GM18873 (cell line): Measurements from ENCODE around the gene SIRT3.

Source experiments
- ATAC-seq: cut with Tn5 transposase; IDR thresholded peaks from one replicate; pipeline ENCODE4 v1.9.1; 2021; ENCODE audit warnings: mild to moderate bottlenecking, moderate library complexity, moderate number of reproducible peaks; ENCODE audit not compliant: unreplicated experiment, low FRiP score

The SIRT3 gene

GRCh38 chr11:235997-236773 is at the start of gene SIRT3:
Gene SIRT3, minus strand, starts transcription at chr11:236342. Its CDS starts 14 bp downstream, at chr11:236328.
- ATAC-seq = peak; percentile 57

GRCh38 chr11:285894-286220 is 49.7 kb upstream of the SIRT3 start:
- no peak for ATAC-seq

- no peak for ATAC-seq
These were observed 49.1 kb upstream of the SIRT3 start for GRCh38 chr11:285021-285893.

- ATAC-seq = no peak
These were observed 48.2 kb upstream of the SIRT3 start for GRCh38 chr11:284105-285020.

- ATAC-seq = no peak
These were observed 47.4 kb upstream of the SIRT3 start for GRCh38 chr11:283405-284104.

GRCh38 chr11:282630-283360 is 46.7 kb upstream of the SIRT3 start:
- no peak for ATAC-seq

- ATAC-seq = no peak
These were observed 46.0 kb upstream of the SIRT3 start for GRCh38 chr11:282171-282570.

- no peak for ATAC-seq
These were observed 45.5 kb upstream of the SIRT3 start for GRCh38 chr11:281486-282161.

GRCh38 chr11:280706-281485 is 44.8 kb upstream of the SIRT3 start:
- no peak for ATAC-seq

- ATAC-seq = no peak
These were observed 44.0 kb upstream of the SIRT3 start for GRCh38 chr11:279966-280705.

GRCh38 chr11:279040-279965 is 43.2 kb upstream of the SIRT3 start:
- no peak for ATAC-seq

- no peak for ATAC-seq
These were observed 42.1 kb upstream of the SIRT3 start, which contains the start of gene NLRP6 for GRCh38 chr11:278001-278951. Gene NLRP6, plus strand, starts transcription at chr11:278407. Its CDS starts 163 bp downstream, at chr11:278570.

- ATAC-seq = no peak
These were observed 40.1 kb upstream of the SIRT3 start for GRCh38 chr11:276219-276618.

- no peak for ATAC-seq
These were observed 36.7 kb upstream of the SIRT3 start for GRCh38 chr11:272931-273198.

- ATAC-seq = no peak
These were observed 36.2 kb upstream of the SIRT3 start for GRCh38 chr11:272195-272930.
